Astrocyte (in vitro differentiated cells and primary cell): Measurements from ENCODE around the gene RAN. TPM values are rescaled to one million over a fixed set of nuclear protein-coding genes. Genes with fewer than 3 reads are reported as not detected.

Experiments used
- DNase-seq: peaks from one replicate; pipeline ENCODE4 v3.0.0-alpha.2; 2010; ENCODE audit warnings: low read depth
- FAIRE-seq: peaks from 2 replicates; lab custom pipeline; 2011; peaks lifted over from hg19 to GRCh38; lab: Jason Lieb, UNC
- H2AFZ ChIP-seq: 2 replicates; pipeline ENCODE4 v1.6.0; 2012; ENCODE audit warnings: low read depth, low read length, inconsistent platforms
- H3K27ac ChIP-seq: 2 replicates; pipeline ENCODE4 v1.5.1; 2011; ENCODE audit warnings: low read depth, low read length, inconsistent platforms
- H3K27me3 ChIP-seq: 2 replicates; pipeline ENCODE4 v1.6.0; 2011; ENCODE audit warnings: low read length, inconsistent platforms; ENCODE audit not compliant: insufficient read depth
- H3K36me3 ChIP-seq: 2 replicates; pipeline ENCODE4 v1.5.1; 2011; ENCODE audit warnings: low read length, inconsistent platforms; ENCODE audit not compliant: insufficient read depth
- H3K4me1 ChIP-seq: 2 replicates; pipeline ENCODE4 v1.5.1; 2011; ENCODE audit warnings: low read length, inconsistent platforms; ENCODE audit not compliant: insufficient read depth
- H3K4me2 ChIP-seq: 2 replicates; pipeline ENCODE4 v1.6.0; 2012; ENCODE audit warnings: low read length, inconsistent platforms
- H3K4me3 ChIP-seq: 2 replicates; pipeline ENCODE4 v1.5.1; 2011; ENCODE audit warnings: low read depth, mild to moderate bottlenecking, low read length, inconsistent platforms; ENCODE audit not compliant: insufficient read depth
- H3K79me2 ChIP-seq: 2 replicates; pipeline ENCODE4 v1.6.0; 2012; ENCODE audit warnings: mild to moderate bottlenecking, low read length, inconsistent platforms; ENCODE audit not compliant: insufficient read depth
- H3K9ac ChIP-seq: 2 replicates; pipeline ENCODE4 v1.6.0; 2012; ENCODE audit warnings: mild to moderate bottlenecking, low read length, inconsistent platforms
- H3K9me3 ChIP-seq: 2 replicates; pipeline ENCODE4 v1.5.1; 2012; ENCODE audit warnings: low read depth, mild to moderate bottlenecking, low read length, inconsistent platforms; ENCODE audit not compliant: insufficient read depth
- H4K20me1 ChIP-seq: 2 replicates; pipeline ENCODE4 v1.6.0; 2012; ENCODE audit warnings: low read length, inconsistent platforms; ENCODE audit not compliant: insufficient read depth
- H3K27ac Mint-ChIP-seq: one replicate; pipeline ENCODE4 v1.8.0; 2021; ENCODE audit warnings: mild to moderate bottlenecking, mixed read lengths; ENCODE audit not compliant: unreplicated experiment
- H3K27me3 Mint-ChIP-seq: one replicate; pipeline ENCODE4 v1.8.0; 2021; ENCODE audit warnings: low read depth, mixed read lengths; ENCODE audit not compliant: unreplicated experiment
- H3K36me3 Mint-ChIP-seq: one replicate; pipeline ENCODE4 v1.8.0; 2021; ENCODE audit warnings: low read depth, mixed read lengths; ENCODE audit not compliant: unreplicated experiment
- H3K4me1 Mint-ChIP-seq: one replicate; pipeline ENCODE4 v1.8.0; 2021; ENCODE audit warnings: low read depth, mixed read lengths; ENCODE audit not compliant: unreplicated experiment
- H3K4me3 Mint-ChIP-seq: one replicate; pipeline ENCODE4 v1.8.0; 2021; ENCODE audit warnings: mild to moderate bottlenecking, moderate library complexity, mixed read lengths; ENCODE audit not compliant: unreplicated experiment
- H3K9me3 Mint-ChIP-seq: one replicate; pipeline ENCODE4 v1.8.0; 2021; ENCODE audit warnings: mild to moderate bottlenecking, mixed read lengths; ENCODE audit not compliant: unreplicated experiment
- EZH2 ChIP-seq: IDR thresholded peaks from 2 replicates; pipeline ENCODE4 v1.6.1; 2012; ENCODE audit warnings: mild to moderate bottlenecking, low read length, inconsistent platforms; ENCODE audit not compliant: insufficient read depth
- total RNA-seq: library from RNA; stranded (reverse); gene quantifications from 2 replicates; pipeline ENCODE4 v1.2.1, GENCODE V29; 2021
- TF ChIP-seq, protein P1 (sequence below): IDR thresholded peaks from 2 replicates; pipeline ENCODE4 v1.5.1; 2011; ENCODE audit warnings: low read depth, mild to moderate bottlenecking, inconsistent platforms, low read length, moderate library complexity; ENCODE audit not compliant: insufficient read depth

The RAN gene
- total RNA-seq, 1 donor from 2014 or later: 872 TPM

GRCh38 chr12:130829391-130830245 lies 42.2 kb upstream of the RAN start:
- H3K4me3 Mint-ChIP-seq: no peak overlapping the region
- H3K36me3 Mint-ChIP-seq: peaks cover 4% of the 10 kb centered on the region
- FAIRE-seq (no peak), DNase-seq (no peak)
- no peaks in the 10 kb centered on the region for H3K36me3 ChIP-seq
- H3K4me1 Mint-ChIP-seq: peaks cover 12% of the 10 kb centered on the region
- peaks cover 6% of the 10 kb centered on the region for H3K4me1 ChIP-seq
- no peak overlapping the region for H3K27ac ChIP-seq
- no peak overlapping the region for H2AFZ ChIP-seq
- H3K9me3 Mint-ChIP-seq: no peaks in the 10 kb centered on the region
- no peak overlapping the region for H3K4me3 ChIP-seq
- no peak overlapping the region for H3K4me2 ChIP-seq
- H3K27me3 Mint-ChIP-seq: no peaks in the 10 kb centered on the region
- TF ChIP-seq EZH2: no peak
- TF ChIP-seq, protein P1, sequence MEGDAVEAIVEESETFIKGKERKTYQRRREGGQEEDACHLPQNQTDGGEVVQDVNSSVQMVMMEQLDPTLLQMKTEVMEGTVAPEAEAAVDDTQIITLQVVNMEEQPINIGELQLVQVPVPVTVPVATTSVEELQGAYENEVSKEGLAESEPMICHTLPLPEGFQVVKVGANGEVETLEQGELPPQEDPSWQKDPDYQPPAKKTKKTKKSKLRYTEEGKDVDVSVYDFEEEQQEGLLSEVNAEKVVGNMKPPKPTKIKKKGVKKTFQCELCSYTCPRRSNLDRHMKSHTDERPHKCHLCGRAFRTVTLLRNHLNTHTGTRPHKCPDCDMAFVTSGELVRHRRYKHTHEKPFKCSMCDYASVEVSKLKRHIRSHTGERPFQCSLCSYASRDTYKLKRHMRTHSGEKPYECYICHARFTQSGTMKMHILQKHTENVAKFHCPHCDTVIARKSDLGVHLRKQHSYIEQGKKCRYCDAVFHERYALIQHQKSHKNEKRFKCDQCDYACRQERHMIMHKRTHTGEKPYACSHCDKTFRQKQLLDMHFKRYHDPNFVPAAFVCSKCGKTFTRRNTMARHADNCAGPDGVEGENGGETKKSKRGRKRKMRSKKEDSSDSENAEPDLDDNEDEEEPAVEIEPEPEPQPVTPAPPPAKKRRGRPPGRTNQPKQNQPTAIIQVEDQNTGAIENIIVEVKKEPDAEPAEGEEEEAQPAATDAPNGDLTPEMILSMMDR: no peak
- no peaks in the 10 kb centered on the region for H3K27me3 ChIP-seq
- no peak overlapping the region for H3K27ac Mint-ChIP-seq
- H3K79me2 ChIP-seq: peaks cover 78% of the 10 kb centered on the region
- H4K20me1 ChIP-seq: peaks cover 70% of the 10 kb centered on the region
- H3K9ac ChIP-seq: no peak overlapping the region
- H3K9me3 ChIP-seq: no peaks in the 10 kb centered on the region

DNA sequence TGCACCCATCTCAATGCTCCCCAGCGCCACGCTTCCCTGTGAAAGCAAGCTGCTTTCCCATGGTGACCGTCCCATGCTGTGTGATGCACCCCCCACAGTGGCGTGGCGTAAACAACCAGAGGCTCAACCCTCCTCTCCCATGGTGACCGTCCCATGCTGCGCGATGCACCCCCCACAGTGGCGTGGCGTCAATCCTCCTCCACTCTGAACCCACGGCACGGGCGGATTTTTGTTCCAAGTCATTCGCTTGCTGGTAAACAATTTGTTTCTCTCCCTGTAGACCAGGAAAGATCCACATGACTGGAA lies 41.7 kb upstream of the RAN start:
- TF ChIP-seq, protein P1: no peak
- TF ChIP-seq EZH2: no peak
- peaks cover 4% of the 10 kb centered on the region for H3K36me3 Mint-ChIP-seq
- no peak overlapping the region for H3K9ac ChIP-seq
- no peaks in the 10 kb centered on the region for H3K27me3 ChIP-seq
- H4K20me1 ChIP-seq: peaks cover 70% of the 10 kb centered on the region
- FAIRE-seq (no peak), DNase-seq (no peak)
- peaks cover 6% of the 10 kb centered on the region for H3K4me1 ChIP-seq
- H3K27me3 Mint-ChIP-seq: no peaks in the 10 kb centered on the region
- H3K79me2 ChIP-seq: peaks cover 84% of the 10 kb centered on the region
- H3K27ac Mint-ChIP-seq: no peak overlapping the region
- no peaks in the 10 kb centered on the region for H3K36me3 ChIP-seq
- H3K9me3 ChIP-seq: no peaks in the 10 kb centered on the region
- H3K9me3 Mint-ChIP-seq: no peaks in the 10 kb centered on the region
- no peak overlapping the region for H2AFZ ChIP-seq
- H3K4me3 Mint-ChIP-seq: no peak overlapping the region
- no peak overlapping the region for H3K27ac ChIP-seq
- no peak overlapping the region for H3K4me2 ChIP-seq
- peaks cover 14% of the 10 kb centered on the region for H3K4me1 Mint-ChIP-seq
- no peak overlapping the region for H3K4me3 ChIP-seq

- Mint-ChIP-seq H3K36me3 (no peaks in the 10 kb centered on the region), H3K27ac (no peak overlapping the region), H3K4me1 (peaks cover 20% of the 10 kb centered on the region), H3K9me3 (no peaks in the 10 kb centered on the region), H3K4me3 (no peak overlapping the region), H3K27me3 (no peaks in the 10 kb centered on the region)
- Histone ChIP-seq H3K9ac (no peak overlapping the region), H3K4me2 (no peak overlapping the region), H3K36me3 (no peaks in the 10 kb centered on the region), H3K27ac (no peak overlapping the region), H3K4me1 (peaks cover 6% of the 10 kb centered on the region), H3K4me3 (no peak overlapping the region), H4K20me1 (peaks cover 78% of the 10 kb centered on the region), H3K9me3 (no peaks in the 10 kb centered on the region), H3K79me2 (peaks cover 89% of the 10 kb centered on the region), H3K27me3 (no peaks in the 10 kb centered on the region), H2AFZ (no peak overlapping the region)
- FAIRE-seq (no peak), DNase-seq (no peak)
- TF ChIP-seq, protein P1: no peak
- TF ChIP-seq EZH2: no peak
Measured at GRCh38 chr12:130831246-130831645, 40.6 kb upstream of the RAN start.
